Pons (tissue), 1 donor: ENCODE data around the gene PSMD5.

Experiments used
- DNase-seq: peaks from one replicate; pipeline ENCODE4 v3.0.0-alpha.2; 2016; ENCODE audit warnings: low spot score

PSMD5 gene

GRCh38 chr9:120854596-120855327 is 12.0 kb upstream of the PSMD5 start:
- DNase-seq: no peak

- no peak for DNase-seq
These were observed 10.5 kb upstream of the PSMD5 start for GRCh38 chr9:120853198-120853597.

GRCh38 chr9:120852240-120853010 is 9.7 kb upstream of the PSMD5 start:
- DNase-seq: no peak

- DNase-seq: no peak
These were observed 8.7 kb upstream of the PSMD5 start for GRCh38 chr9:120851449-120851848.

- no peak for DNase-seq
These were observed 7.6 kb upstream of the PSMD5 start for GRCh38 chr9:120850315-120850714.

- no peak for DNase-seq
These were observed 4.2 kb upstream of the PSMD5 start for GRCh38 chr9:120846906-120847305.

GRCh38 chr9:120846251-120846889 is 3.6 kb upstream of the PSMD5 start:
- DNase-seq: no peak

- no peak for DNase-seq
These were observed 2.5 kb upstream of the PSMD5 start for GRCh38 chr9:120845255-120845654.

GRCh38 chr9:120841930-120842684 is 615 bp downstream of the PSMD5 start:
- DNase-seq: no peak

- DNase-seq: no peak
These were observed 3.6 kb downstream of the PSMD5 start for GRCh38 chr9:120839146-120839545.

GRCh38 chr9:120837921-120838320 is 4.8 kb downstream of the PSMD5 start:
- DNase-seq: no peak

- no peak for DNase-seq
These were observed 9.4 kb downstream of the PSMD5 start for GRCh38 chr9:120833325-120833724.

GRCh38 chr9:120832807-120833206 is 9.9 kb downstream of the PSMD5 start:
- no peak for DNase-seq

GRCh38 chr9:120830865-120831264 is 11.9 kb downstream of the PSMD5 start:
- no peak for DNase-seq

GRCh38 chr9:120830151-120830550 is 12.6 kb downstream of the PSMD5 start:
- DNase-seq: no peak

- DNase-seq: no peak
These were observed 13.1 kb downstream of the PSMD5 start for GRCh38 chr9:120829650-120830049.

GRCh38 chr9:120820095-120820494 is 22.6 kb downstream of the PSMD5 start:
- no peak for DNase-seq

GRCh38 chr9:120818595-120818994 is 24.1 kb downstream of the PSMD5 start:
- DNase-seq: no peak

- DNase-seq: no peak
These were observed 27.6 kb downstream of the PSMD5 start for GRCh38 chr9:120815075-120815474.

GRCh38 chr9:120808931-120809330 is 33.8 kb downstream of the PSMD5 start:
- no peak for DNase-seq

- no peak for DNase-seq
These were observed 34.9 kb downstream of the PSMD5 start for GRCh38 chr9:120807607-120808379.
